T-helper 1 cell treated with Interleukin-12 subunit alpha and Interleukin-12 subunit beta and Interleukin-4 antibody, amounts not matched to agents 30 ng/mL and 1 ng/mL, for 36 hours (primary cell): ENCODE measurements around the gene TNIP2. TPM values are rescaled to one million over a fixed set of nuclear protein-coding genes. Genes with fewer than 3 reads are reported as not detected.

Source experiments
- total RNA-seq: library from RNA; stranded (reverse); gene quantifications from 2 replicates; pipeline ENCODE4 v1.2.3, GENCODE V29; 2022

The TNIP2 gene
- total RNA-seq, 1 donor from 2014 or later: 84.7 TPM

Other genes with a start within 250 kb of the TNIP2 start
- gene FAM193A, start 219.7 kb downstream of the TNIP2 start, total RNA-seq: 35.0 and 37.7 TPM in 2 replicates
- gene SH3BP2, start 36.7 kb upstream of the TNIP2 start, total RNA-seq: 114 and 116 TPM in 2 replicates
- gene ADD1, start 87.5 kb upstream of the TNIP2 start, total RNA-seq: 261 and 283 TPM in 2 replicates
- 64.0 and 64.2 TPM in 2 replicates for gene NOP14, start 207.1 kb upstream of the TNIP2 start, total RNA-seq
- gene GRK4, start 207.2 kb upstream of the TNIP2 start, total RNA-seq: 3.7 and 4.0 TPM in 2 replicates